K562 (cell line): Measurements from ENCODE around the gene GLRX2. TPM values are rescaled to one million over a fixed set of nuclear protein-coding genes. Genes with fewer than 3 reads are reported as not detected.

Experiments
- BMI1 ChIP-seq: fragments of 150-350 bp; IDR thresholded peaks from 2 replicates; pipeline ENCODE4 v1.6.1; 2014; ENCODE audit warnings: low read length
- CBX2 ChIP-seq: fragments of 200-600 bp; sonication (generic); IDR thresholded peaks from one replicate; pipeline ENCODE4 v1.6.1; 2012; ENCODE audit warnings: mild to moderate bottlenecking, low read length, inconsistent platforms; ENCODE audit not compliant: insufficient read depth, poor library complexity, severe bottlenecking
- CCNT2 ChIP-seq: IDR thresholded peaks from 2 replicates; pipeline ENCODE4 v1.6.1; 2011; ENCODE audit warnings: borderline replicate concordance, low read depth, mild to moderate bottlenecking, moderate library complexity, mixed read lengths, low read length; ENCODE audit not compliant: insufficient read length; ENCODE audit errors: extremely low read depth
- CHCHD3 ChIP-seq: fragments of 250-450 bp; sonication (Bioruptor Pico); IDR thresholded peaks from 2 replicates; pipeline ENCODE4 v2.1.2; 2022; ENCODE audit warnings: mild to moderate bottlenecking
- ELK1 ChIP-seq: sonication (generic); formaldehyde crosslinking; IDR thresholded peaks from 2 replicates; pipeline ENCODE4 v1.8.1; 2022; ENCODE audit warnings: missing genetic modification reagents
- FIP1L1 ChIP-seq: fragments of 200-400 bp; formaldehyde crosslinking; IDR thresholded peaks from 2 replicates; pipeline ENCODE4 v1.6.1; 2018; ENCODE audit warnings: mild to moderate bottlenecking, low read depth, low read length; ENCODE audit not compliant: poor library complexity, severe bottlenecking
- KAT7 ChIP-seq: sonication (generic); formaldehyde crosslinking; IDR thresholded peaks from 2 replicates; pipeline ENCODE4 v1.8.0; 2022; ENCODE audit warnings: missing genetic modification reagents, mild to moderate bottlenecking, borderline replicate concordance
- KLF1 ChIP-seq: fragments of 450-650 bp; IDR thresholded peaks from 2 replicates; pipeline ENCODE4 v1.6.1; 2016; ENCODE audit warnings: missing genetic modification characterization, missing compliant biosample characterization
- KLF10 ChIP-seq: fragments of 250-450 bp; sonication (Bioruptor Pico); IDR thresholded peaks from 2 replicates; pipeline ENCODE4 v1.6.1; 2021; ENCODE audit warnings: matching md5 sums
- KLF16 ChIP-seq: IDR thresholded peaks from 2 replicates; pipeline ENCODE4 v1.6.1; 2016; ENCODE audit warnings: antibody characterized with exemption
- MAFK ChIP-seq: IDR thresholded peaks from 2 replicates; pipeline ENCODE4 v1.6.1; 2011; ENCODE audit warnings: low read length, improper control_type of control experiment
- MCM2 ChIP-seq: fragments of 450-650 bp; IDR thresholded peaks from 2 replicates; pipeline ENCODE4 v1.6.1; 2017; ENCODE audit warnings: low read depth, mild to moderate bottlenecking
- MCM3 ChIP-seq: fragments of 450-650 bp; IDR thresholded peaks from 2 replicates; pipeline ENCODE4 v1.6.1; 2016
- RFX5 ChIP-seq: IDR thresholded peaks from 2 replicates; pipeline ENCODE4 v1.6.1; 2011; ENCODE audit warnings: low read depth, mild to moderate bottlenecking, improper control_type of control experiment, low read length
- SMAD1 ChIP-seq: fragments of 150-350 bp; IDR thresholded peaks from 2 replicates; pipeline ENCODE4 v1.6.1; 2014; ENCODE audit warnings: low read length, low read depth; ENCODE audit not compliant: partially characterized antibody
- ZNF239 ChIP-seq: fragments of 250-450 bp; sonication (Bioruptor Pico); IDR thresholded peaks from 2 replicates; pipeline ENCODE4 v1.4.0; 2020; ENCODE audit warnings: mild to moderate bottlenecking
- ZNF583 ChIP-seq: fragments of 250-450 bp; sonication (Bioruptor Pico); IDR thresholded peaks from 2 replicates; pipeline ENCODE4 v1.4.0; 2020
- ZNF584 ChIP-seq: fragments of 200-800 bp; sonication (Bioruptor generic); IDR thresholded peaks from 2 replicates; pipeline ENCODE4 v1.6.1; 2016; ENCODE audit warnings: low read depth, mild to moderate bottlenecking, missing genetic modification characterization, missing compliant biosample characterization
- ZNF592 ChIP-seq: fragments of 450-650 bp; IDR thresholded peaks from 2 replicates; pipeline ENCODE4 v1.6.1; 2017; ENCODE audit warnings: antibody characterized with exemption, mild to moderate bottlenecking
- ZNF76 ChIP-seq: fragments of 250-450 bp; sonication (Bioruptor Pico); IDR thresholded peaks from 2 replicates; pipeline ENCODE4 v1.4.0; 2020; ENCODE audit warnings: mild to moderate bottlenecking, moderate library complexity, borderline replicate concordance
- polyA plus RNA-seq, 8 experiments: library from polyadenylated mRNA; depleted of rRNA in 4 of 8; stranded (reverse) in 5 of 8; unstranded in 3 of 8; fragments of >200 nt; fragmentation: Nextera tagmentation in 2 of 8; fragmentation: Illumina TruSeq in 1 of 8; extraction: Ambion mirVana in 2 of 8; extraction: Trizol in 1 of 8; gene quantifications; 2 replicates each; pipeline versions ENCODE4 v1.2.1 to v1.2.3, GENCODE V29; 2011 to 2014; ENCODE audit warnings: inconsistent platforms in 1 of 8, missing spikeins in 1 of 8
- total RNA-seq, 7 experiments: library from RNA; depleted of rRNA in 6 of 7; stranded (reverse); fragments of >200 nt in 6 of 7; fragmentation: Illumina TruSeq in 2 of 7; extraction: Trizol in 2 of 7; gene quantifications; 2 replicates each; pipeline versions ENCODE4 v1.2.1 to v1.2.3, GENCODE V29; 2011 to 2021; ENCODE audit warnings: low replicate concordance in 1 of 7

Gene GLRX2
- total and polyA plus RNA-seq, 9 of the 15 experiments (the other 6 are each of a cell fraction or from before 2014, with no cell fraction given) = 13.3 to 82.6 (median 55.1) TPM

- TF ChIP-seq CBX2 (no peak), ZNF584 (no peak; the same call in 1 of the 2 replicates), MCM3 (no peak), RFX5 (no peak), FIP1L1 (peak; percentile 99), KLF10 (CRISPR knock-in tag) (no peak), KAT7 (CRISPR knock-in tag) (peak; percentile 99), KLF16 (peak; percentile 59; the same call in 1 of the 2 replicates), MAFK (peak; percentile 31; the same call in 1 of the 2 replicates), BMI1 (no peak), ELK1 (no peak), KLF1 (tag) (peak; percentile 95), CCNT2 (peak; percentile 94), ZNF592 (peak; percentile 92), ZNF583 (CRISPR knock-in tag) (peak; percentile 74; the same call in 1 of the 2 replicates), SMAD1 (no peak), ZNF76 (CRISPR knock-in tag) (no peak; the same call in 1 of the 2 replicates), CHCHD3 (CRISPR knock-in tag) (no peak), MCM2 (no peak; the same call in 1 of the 2 replicates), ZNF239 (CRISPR knock-in tag) (no peak; the same call in 1 of the 2 replicates)
These were observed 16.7 kb upstream of the GLRX2 start, which contains the start of gene CDC73 (continued) for GRCh38 chr1:193121616-193122593.
